A549 (cell line): ENCODE results near the gene CFL1. TPM values are rescaled to one million over a fixed set of nuclear protein-coding genes. Genes with fewer than 3 reads are reported as not detected.
A peak's percentile ranks its signal among the peaks of the same experiment; 100 is the strongest.

Experiments
- ATAC-seq, 2 experiments: fragments of 200-7000 bp in 1 of 2; fragments of >200 bp in 1 of 2; cut with Nextera tagmentation in 1 of 2; cut with Tn5 transposase in 1 of 2; 3 replicates each; pipeline versions ENCODE4 v1.8.0 to v1.9.1; 2018 to 2020; ENCODE audit warnings: mild to moderate bottlenecking in 1 of 2, moderate library complexity in 1 of 2
- CTCF ChIA-PET: fragments of 300-600 bp; sonication (Branson Sonifier 250); formaldehyde crosslinking; extraction: SDS; loops from one replicate; lab custom pipeline; 2021; ENCODE audit warnings: antibody characterized with exemption, inconsistent platforms; lab: Yijun Ruan, JAX
- POLR2A ChIA-PET: fragments of 350-600 bp; formaldehyde crosslinking; extraction: SDS; loops from one replicate; lab custom pipeline; 2021; ENCODE audit warnings: antibody characterized with exemption, inconsistent platforms; lab: Yijun Ruan, JAX
- DNase-seq, 2 experiments: peaks; one replicate each; pipeline versions ENCODE4 v3.0.0 to v3.0.0-alpha.2; 2011 to 2016; ENCODE audit warnings: low read depth in 1 of 2, low spot score in 1 of 2
- FAIRE-seq: peaks from 2 replicates; lab custom pipeline; 2011; peaks lifted over from hg19 to GRCh38; lab: Jason Lieb, UNC
- H3K27ac ChIP-seq, 2 experiments: fragments of >200 bp; sonication (Bioruptor Twin); formaldehyde crosslinking; 3 replicates each; pipeline ENCODE4 v1.5.1; 2016 to 2017
- H3K4me1 ChIP-seq: fragments of >200 bp; sonication (Bioruptor Twin); formaldehyde crosslinking; 3 replicates; pipeline ENCODE4 v1.6.1; 2016
- H3K4me2 ChIP-seq: fragments of >200 bp; sonication (Bioruptor Twin); formaldehyde crosslinking; 3 replicates; pipeline ENCODE4 v1.6.1; 2016
- H3K4me3 ChIP-seq: fragments of >200 bp; sonication (Bioruptor Twin); formaldehyde crosslinking; 3 replicates; pipeline ENCODE4 v1.5.1; 2016
- H3K9me3 ChIP-seq: fragments of >200 bp; sonication (Bioruptor Twin); formaldehyde crosslinking; 3 replicates; pipeline ENCODE4 v1.6.1; 2016
- CEBPB ChIP-seq, 2 experiments: fragments of >200 bp in 1 of 2; sonication (Bioruptor Twin) in 1 of 2; formaldehyde crosslinking in 1 of 2; IDR thresholded peaks; 2 replicates each; pipeline ENCODE4 v1.6.1; 2012 to 2016
- CHD4 ChIP-seq: fragments of 200-600 bp; sonication (generic); IDR thresholded peaks from 2 replicates; pipeline ENCODE4 v1.6.1; 2016; ENCODE audit warnings: antibody characterized with exemption, mild to moderate bottlenecking, borderline replicate concordance
- CTCF ChIP-seq: fragments of >200 bp; sonication (Bioruptor Twin); formaldehyde crosslinking; IDR thresholded peaks from 3 replicates; pipeline ENCODE4 v1.5.1; 2016
- E2F6 ChIP-seq: IDR thresholded peaks from 2 replicates; pipeline ENCODE4 v1.6.1; 2012; ENCODE audit warnings: low read depth, borderline replicate concordance
- GATA3 ChIP-seq: IDR thresholded peaks from 2 replicates; pipeline ENCODE4 v1.6.1; 2012; ENCODE audit warnings: borderline replicate concordance
- HOXB13 ChIP-seq: fragments of 250-450 bp; sonication (Bioruptor Pico); IDR thresholded peaks from 2 replicates; pipeline ENCODE4 v1.5.0; 2020; ENCODE audit warnings: low read depth, mild to moderate bottlenecking, moderate library complexity
- JUN ChIP-seq, 2 experiments: fragments of >200 bp; sonication (Bioruptor Twin); formaldehyde crosslinking; IDR thresholded peaks; 2 replicates in 1 of 2; 3 replicates in 1 of 2; pipeline ENCODE4 v1.6.1; 2016 to 2017
- KDM1A ChIP-seq: fragments of 200-600 bp; sonication (generic); IDR thresholded peaks from 2 replicates; pipeline ENCODE4 v1.6.1; 2016; ENCODE audit warnings: low read depth, mild to moderate bottlenecking
- MAFK ChIP-seq: fragments of 450-650 bp; IDR thresholded peaks from 2 replicates; pipeline ENCODE4 v1.6.1; 2014; ENCODE audit not compliant: partially characterized antibody
- MAZ ChIP-seq: fragments of 150-350 bp; IDR thresholded peaks from 2 replicates; pipeline ENCODE4 v1.6.1; 2014; ENCODE audit warnings: antibody characterized with exemption, low read depth, low read length, borderline replicate concordance
- MYC ChIP-seq: IDR thresholded peaks from 2 replicates; pipeline ENCODE4 v1.6.1; 2012; ENCODE audit warnings: mild to moderate bottlenecking, inconsistent platforms, low read length, improper control_type of control experiment, borderline replicate concordance
- PHF8 ChIP-seq: fragments of 200-600 bp; sonication (generic); IDR thresholded peaks from 2 replicates; pipeline ENCODE4 v1.6.1; 2016; ENCODE audit warnings: low read depth, mild to moderate bottlenecking, antibody characterized with exemption, moderate library complexity, borderline replicate concordance
- POLR2A ChIP-seq: IDR thresholded peaks from 2 replicates; pipeline ENCODE4 v1.6.1; 2012; ENCODE audit warnings: mild to moderate bottlenecking, low read length
- TP53 ChIP-seq: fragments of 250-450 bp; sonication (Bioruptor Pico); IDR thresholded peaks from 2 replicates; pipeline ENCODE4 v1.5.0; 2021; ENCODE audit warnings: mild to moderate bottlenecking, moderate library complexity
- ZSCAN20 ChIP-seq: fragments of 250-450 bp; sonication (Bioruptor Pico); IDR thresholded peaks from 2 replicates; pipeline ENCODE4 v1.8.0; 2022; ENCODE audit warnings: mild to moderate bottlenecking, moderate library complexity
- WGBS: methylation state at CpG from one replicate; pipeline ENCODE4 v1.1.6; 2017; ENCODE audit errors: missing lambda C conversion rate; 5-methylcytosine and 5-hydroxymethylcytosine counted together
- polyA plus RNA-seq, 4 experiments: library from polyadenylated mRNA; depleted of rRNA in 3 of 4; stranded (reverse); fragments of >200 nt; fragmentation: RNase III in 1 of 4; extraction: RNeasy Plus Mini Kit Qiagen cat#74134 plus additional on column Dnase treatment in 1 of 4; gene quantifications; 2 replicates in 3 of 4; 3 replicates in 1 of 4; pipeline ENCODE4 v1.2.3, GENCODE V29; 2011 to 2017
- TF ChIP-seq, protein P1 (sequence below): fragments of 250-450 bp; sonication (Bioruptor Pico); IDR thresholded peaks from 2 replicates; pipeline ENCODE4 v1.5.0; 2021; ENCODE audit warnings: mild to moderate bottlenecking, moderate library complexity, borderline replicate concordance
- TF ChIP-seq, protein P2 (sequence below): IDR thresholded peaks from 2 replicates; pipeline ENCODE4 v1.6.1; 2012

The CFL1 gene
- polyA plus RNA-seq, 2 of the 4 experiments (the other 2 are of a cell fraction): 1,591 to 1,780 TPM

GRCh38 chr11:65870307-65870658 is 12.3 kb upstream of the CFL1 start:
- no peak overlapping the region for H3K4me3 ChIP-seq
- ChIA-PET CTCF (interaction anchor here (1.3 to 7.5 kb wide), 4 partner anchors 10 to 159 kb away, joined by 3 to 158 read pairs (median 45); partner anchors contain the start of genes C11orf68, CFL1, FIBP and KAT5), POLR2A (interaction anchor here (0.8 to 2.9 kb wide), 3 partner anchors 11 to 18 kb away, joined by 3 to 15 read pairs (median 4); partner anchors contain the start of genes FIBP and MUS81)
- no peaks in the 10 kb centered on the region for H3K9me3 ChIP-seq
- TF ChIP-seq JUN (IDR thresholded peaks at IDR 0.05) (no peak), POLR2A (no peak), MAZ (no peak), E2F6 (no peak), KDM1A (no peak), HOXB13 (CRISPR knock-in tag) (no peak), MYC (no peak), MAFK (no peak), TP53 (CRISPR knock-in tag) (no peak), GATA3 (no peak), CEBPB (IDR thresholded peaks at IDR 0.05) (no peak)
- H3K4me1 ChIP-seq: peaks cover 6% of the 10 kb centered on the region
- H3K27ac ChIP-seq: no peak overlapping the region
- no peak overlapping the region for H3K4me2 ChIP-seq
- FAIRE-seq: no peak
- ATAC-seq: peak; percentile 1 to 5; a peak in 3 of 6 replicates
- 88% methylated on average over 10 of the region's 11 CpGs for WGBS
- no peak for DNase-seq

- FAIRE-seq: no peak
- Histone ChIP-seq H3K27ac (no peak overlapping the region), H3K4me2 (no peak overlapping the region), H3K4me3 (no peak overlapping the region), H3K9me3 (no peaks in the 10 kb centered on the region), H3K4me1 (peaks cover 6% of the 10 kb centered on the region)
- DNase-seq: no peak
- 84% methylated on average over 24 of the region's 24 CpGs for WGBS
- ChIA-PET CTCF (interaction anchor here (0.8 to 7.5 kb wide), 7 partner anchors 9 to 158 kb away, joined by 3 to 158 read pairs (median 4); partner anchors contain the start of genes C11orf68, CFL1, FIBP and KAT5), POLR2A (interaction anchor here (0.8 to 2.9 kb wide), 5 partner anchors 10 to 207 kb away, joined by 3 to 15 read pairs (median 4); partner anchors contain the start of genes FIBP, MUS81 and RELA)
- peak; percentile 1 to 4; a peak in 4 of 6 replicates for ATAC-seq
- TF ChIP-seq POLR2A: peak; percentile 21
- no peak for TF ChIP-seq CHD4
- TF ChIP-seq PHF8: no peak
- TF ChIP-seq, protein P1, sequence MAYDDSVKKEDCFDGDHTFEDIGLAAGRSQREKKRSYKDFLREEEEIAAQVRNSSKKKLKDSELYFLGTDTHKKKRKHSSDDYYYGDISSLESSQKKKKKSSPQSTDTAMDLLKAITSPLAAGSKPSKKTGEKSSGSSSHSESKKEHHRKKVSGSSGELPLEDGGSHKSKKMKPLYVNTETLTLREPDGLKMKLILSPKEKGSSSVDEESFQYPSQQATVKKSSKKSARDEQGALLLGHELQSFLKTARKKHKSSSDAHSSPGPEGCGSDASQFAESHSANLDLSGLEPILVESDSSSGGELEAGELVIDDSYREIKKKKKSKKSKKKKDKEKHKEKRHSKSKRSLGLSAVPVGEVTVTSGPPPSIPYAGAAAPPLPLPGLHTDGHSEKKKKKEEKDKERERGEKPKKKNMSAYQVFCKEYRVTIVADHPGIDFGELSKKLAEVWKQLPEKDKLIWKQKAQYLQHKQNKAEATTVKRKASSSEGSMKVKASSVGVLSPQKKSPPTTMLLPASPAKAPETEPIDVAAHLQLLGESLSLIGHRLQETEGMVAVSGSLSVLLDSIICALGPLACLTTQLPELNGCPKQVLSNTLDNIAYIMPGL (CRISPR knock-in tag): 0 out of 2 replicates have a peak, but pooled peaks have one; percentile 2
Observed at GRCh38 chr11:65869643-65870306, 11.8 kb upstream of the CFL1 start.

DNA sequence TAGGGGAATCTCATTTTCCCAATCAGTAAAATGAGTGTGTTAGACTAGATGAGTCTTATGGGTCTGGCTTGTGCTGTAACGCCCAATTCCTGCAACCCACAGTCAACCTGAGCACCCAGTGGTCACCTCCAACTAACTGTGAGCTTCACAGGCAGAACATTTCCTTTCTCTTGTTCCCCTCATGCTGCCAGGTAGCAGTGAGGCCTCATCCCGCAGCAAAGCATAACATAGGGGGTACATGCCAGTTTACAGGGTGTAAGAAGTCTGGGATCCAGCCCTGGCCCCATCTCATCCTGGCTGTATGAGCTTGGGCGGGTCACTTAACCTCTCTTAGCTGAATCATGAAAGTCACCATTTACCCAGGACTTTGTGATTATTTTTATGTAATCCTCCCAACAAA is 10.9 kb upstream of the CFL1 start:
- Histone ChIP-seq H3K4me1 (peaks cover 6% of the 10 kb centered on the region), H3K9me3 (no peaks in the 10 kb centered on the region), H3K4me2 (no peak overlapping the region), H3K4me3 (no peak overlapping the region), H3K27ac (no peak overlapping the region)
- POLR2A ChIA-PET: interaction anchor here (0.9 to 2.9 kb wide), 3 partner anchors 9 to 206 kb away, joined by 3 to 15 read pairs (median 9); partner anchors contain the start of genes FIBP, MUS81 and RELA
- TF ChIP-seq ZSCAN20 (CRISPR knock-in tag) (no peak), CTCF (no peak)
- TF ChIP-seq, protein P2, sequence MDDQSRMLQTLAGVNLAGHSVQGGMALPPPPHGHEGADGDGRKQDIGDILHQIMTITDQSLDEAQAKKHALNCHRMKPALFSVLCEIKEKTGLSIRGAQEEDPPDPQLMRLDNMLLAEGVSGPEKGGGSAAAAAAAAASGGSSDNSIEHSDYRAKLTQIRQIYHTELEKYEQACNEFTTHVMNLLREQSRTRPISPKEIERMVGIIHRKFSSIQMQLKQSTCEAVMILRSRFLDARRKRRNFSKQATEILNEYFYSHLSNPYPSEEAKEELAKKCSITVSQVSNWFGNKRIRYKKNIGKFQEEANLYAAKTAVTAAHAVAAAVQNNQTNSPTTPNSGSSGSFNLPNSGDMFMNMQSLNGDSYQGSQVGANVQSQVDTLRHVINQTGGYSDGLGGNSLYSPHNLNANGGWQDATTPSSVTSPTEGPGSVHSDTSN: 0 out of 2 replicates have a peak, but pooled peaks have one; percentile 2
- 73% methylated on average over 3 of the region's 3 CpGs for WGBS
- DNase-seq (no peak), FAIRE-seq (no peak), ATAC-seq (no peak)
- CTCF ChIA-PET: interaction anchor here (0.8 to 7.5 kb wide), 8 partner anchors 8 to 157 kb away, joined by 3 to 158 read pairs (median 4); partner anchors contain the start of genes CFL1, FIBP, KAT5 and MUS81
